Brain pericyte (primary cell): ENCODE data around the gene GMPPB.

ENCODE experiments used
- DNase-seq: peaks from one replicate; pipeline ENCODE4 v3.0.0-alpha.2; 2012; ENCODE audit warnings: low read depth, low spot score

Gene GMPPB

DNA sequence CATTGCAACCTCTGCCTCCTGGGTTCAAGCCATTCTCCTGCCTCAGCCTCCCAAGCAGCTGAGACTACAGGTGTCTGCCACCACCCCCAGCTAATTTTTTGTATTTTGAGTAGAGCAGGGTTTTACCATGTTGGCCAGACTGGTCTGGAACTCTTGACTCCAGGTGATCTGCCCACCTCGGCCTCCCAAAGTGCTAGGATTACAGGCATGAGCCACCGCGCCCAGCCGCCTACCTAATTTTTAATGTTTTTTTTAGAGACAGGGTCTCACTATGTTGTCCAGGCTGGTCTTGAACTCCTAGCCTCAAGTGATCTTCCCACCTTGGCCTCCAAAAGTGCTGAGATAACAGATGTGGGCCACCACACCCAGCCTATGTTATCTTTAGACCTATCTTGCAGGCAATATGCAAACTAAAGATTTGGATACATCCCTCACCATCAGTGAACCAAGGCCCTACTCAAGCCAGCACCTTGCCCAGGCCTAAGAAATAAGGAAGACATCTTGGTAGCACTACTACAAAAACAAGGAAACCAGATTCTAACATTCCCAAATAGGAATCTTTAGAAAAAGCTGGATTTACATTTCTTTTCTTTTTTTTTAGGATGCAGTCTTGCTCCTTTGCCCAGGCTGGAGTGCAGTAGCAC is 6.3 kb upstream of the GMPPB start:
- no peak for DNase-seq

DNA sequence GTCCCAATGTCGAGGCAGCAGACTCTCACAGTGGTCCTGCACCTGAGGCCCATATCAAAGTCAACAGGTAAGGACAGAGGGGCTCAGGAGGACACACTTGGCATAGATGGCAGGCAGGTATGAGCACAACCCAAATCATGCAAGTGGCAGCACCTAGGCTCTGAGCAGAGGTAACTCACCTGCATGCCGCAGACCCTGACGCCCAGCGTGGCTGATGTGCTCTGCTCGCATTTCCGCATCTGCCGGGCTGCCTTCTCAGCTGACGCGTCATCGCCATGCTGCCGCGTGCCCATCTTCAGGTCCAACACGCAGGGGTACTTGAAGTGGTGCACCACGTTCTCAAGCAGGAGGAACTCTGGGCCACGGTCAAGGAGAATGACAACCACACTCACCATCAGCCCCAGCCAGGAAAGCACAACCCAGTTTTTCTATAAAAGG is 4.2 kb upstream of the GMPPB start:
- no peak for DNase-seq

DNA sequence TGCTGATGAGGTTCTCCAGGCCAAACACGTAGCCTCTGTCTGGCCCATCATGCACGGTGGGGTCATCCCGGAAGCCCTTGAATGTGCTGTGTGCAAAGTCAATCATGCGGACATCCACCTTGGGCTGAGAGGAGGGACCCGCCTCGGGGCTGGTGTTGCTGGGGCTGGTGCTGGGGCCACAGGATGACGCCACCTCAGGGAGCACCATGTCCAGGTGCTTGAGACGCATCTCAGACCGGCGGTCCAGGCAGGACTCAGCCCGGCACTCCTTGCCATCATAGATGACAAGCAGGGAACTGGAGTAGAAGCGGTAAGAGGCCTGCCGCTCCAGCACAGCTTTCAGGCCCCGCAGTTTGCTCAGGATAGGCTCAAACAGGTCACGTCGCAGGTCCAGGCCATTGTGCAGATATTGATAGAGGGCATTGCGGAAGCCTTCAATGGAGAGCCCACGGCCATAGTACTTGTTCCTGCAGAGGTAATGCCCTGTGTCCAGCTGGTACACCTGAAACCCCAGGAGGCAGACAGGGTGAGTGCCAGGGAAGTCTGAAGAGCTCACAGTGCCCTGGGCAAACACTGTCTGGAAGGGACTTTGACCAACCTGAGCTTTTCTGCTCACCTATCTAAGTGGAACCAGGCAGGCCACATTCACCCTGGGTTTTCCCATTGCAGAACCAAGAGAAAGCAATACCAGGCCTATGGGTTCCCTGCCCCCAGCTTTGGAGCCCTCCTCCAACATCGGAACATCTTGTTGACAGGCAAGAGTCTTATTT is 3.6 kb upstream of the GMPPB start:
- no peak for DNase-seq

DNA sequence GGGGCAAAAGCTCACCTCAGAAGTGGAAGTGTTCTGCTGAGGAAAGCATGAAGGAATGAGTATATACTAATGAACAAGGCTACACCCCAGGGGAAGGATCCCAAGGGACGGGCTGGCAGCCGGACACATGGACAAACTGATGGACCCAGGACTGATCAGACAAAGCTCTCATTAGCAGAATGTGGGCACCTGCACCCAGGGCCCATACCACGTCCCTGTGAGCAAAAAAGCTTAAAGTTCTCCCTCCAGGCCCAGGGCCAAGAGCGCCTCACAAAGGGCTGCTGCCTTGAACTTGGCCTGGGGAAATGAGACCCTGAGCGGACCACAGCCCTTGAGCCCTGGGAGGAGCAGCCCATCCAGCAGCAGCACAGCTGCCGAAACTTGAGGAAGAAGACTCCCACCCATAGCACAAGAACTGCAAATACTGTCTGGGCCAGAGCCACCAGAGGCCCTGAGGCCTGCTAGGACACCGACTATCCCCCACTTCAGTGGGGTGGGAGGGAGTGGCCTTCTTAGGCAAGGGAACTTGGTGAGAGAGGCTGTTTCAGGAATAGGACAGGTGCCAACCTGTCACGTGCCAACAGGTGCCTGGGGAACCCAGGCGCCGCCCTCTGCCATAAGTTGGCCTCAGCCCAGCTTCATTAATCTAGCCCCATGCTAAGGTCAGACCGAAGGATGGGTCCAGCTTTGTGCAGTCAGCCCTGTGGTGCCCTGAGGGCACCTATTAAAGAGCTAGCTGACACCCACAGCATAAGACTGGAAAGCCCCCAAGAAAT is 2.3 kb upstream of the GMPPB start:
- DNase-seq, result no peak

DNA sequence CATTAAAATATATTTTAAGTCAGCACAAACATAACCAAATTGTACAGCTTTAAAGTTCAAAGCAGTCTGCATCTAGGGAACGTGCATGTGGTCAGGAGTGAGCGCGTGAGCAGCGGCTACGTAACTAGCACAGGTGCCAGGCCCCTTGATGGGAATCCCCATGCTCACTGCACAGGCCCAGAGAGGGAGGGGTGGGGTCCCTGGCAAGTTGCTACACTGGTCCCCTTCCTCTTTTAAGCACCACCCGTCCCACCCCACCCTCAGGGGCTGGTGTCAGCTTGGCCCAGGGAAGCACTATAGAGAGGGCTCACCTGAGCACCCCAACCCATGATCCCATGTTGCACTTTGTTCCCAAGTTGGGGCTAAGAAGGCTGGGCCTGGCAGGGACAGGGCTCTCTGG is 835 bp upstream of the GMPPB start:
- DNase-seq, result no peak

DNA sequence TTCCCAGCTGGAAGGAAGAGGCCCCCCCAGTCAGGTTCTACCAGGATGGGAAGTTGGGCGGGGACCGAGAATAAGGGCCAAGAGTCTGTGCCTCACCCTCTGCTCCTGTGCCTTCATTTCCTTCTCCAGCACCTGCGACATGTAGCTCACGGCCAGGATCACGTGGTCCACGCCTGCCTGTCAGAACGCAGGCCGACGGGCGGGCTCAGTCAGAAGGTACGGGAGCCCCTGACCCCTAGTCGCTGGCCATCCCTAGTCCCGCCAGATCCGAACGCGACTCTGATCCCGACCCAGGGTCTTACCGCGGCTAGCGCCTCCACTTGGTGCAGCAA is 489 bp downstream of the GMPPB start:
- DNase-seq, result no peak

DNA sequence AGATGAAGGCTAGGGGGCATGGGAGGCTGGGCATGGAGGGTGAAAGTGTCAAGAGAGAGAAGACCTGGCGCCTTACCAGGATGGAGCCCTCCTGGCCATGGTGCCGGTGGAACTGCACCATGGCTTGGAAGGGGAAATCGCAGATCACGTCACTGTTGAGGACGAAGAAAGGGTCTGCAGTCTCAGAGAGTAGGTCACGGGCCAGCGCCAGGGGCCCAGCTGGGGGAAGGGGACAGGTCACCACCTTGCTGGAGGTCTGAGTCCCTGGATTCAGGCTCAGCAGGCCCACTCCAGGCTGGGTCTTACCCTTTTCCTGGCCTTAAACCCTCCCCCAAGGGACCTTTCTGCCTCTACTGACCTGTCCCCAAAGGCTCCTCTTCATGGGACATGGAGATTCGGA is 855 bp downstream of the GMPPB start:
- no peak for DNase-seq

DNA sequence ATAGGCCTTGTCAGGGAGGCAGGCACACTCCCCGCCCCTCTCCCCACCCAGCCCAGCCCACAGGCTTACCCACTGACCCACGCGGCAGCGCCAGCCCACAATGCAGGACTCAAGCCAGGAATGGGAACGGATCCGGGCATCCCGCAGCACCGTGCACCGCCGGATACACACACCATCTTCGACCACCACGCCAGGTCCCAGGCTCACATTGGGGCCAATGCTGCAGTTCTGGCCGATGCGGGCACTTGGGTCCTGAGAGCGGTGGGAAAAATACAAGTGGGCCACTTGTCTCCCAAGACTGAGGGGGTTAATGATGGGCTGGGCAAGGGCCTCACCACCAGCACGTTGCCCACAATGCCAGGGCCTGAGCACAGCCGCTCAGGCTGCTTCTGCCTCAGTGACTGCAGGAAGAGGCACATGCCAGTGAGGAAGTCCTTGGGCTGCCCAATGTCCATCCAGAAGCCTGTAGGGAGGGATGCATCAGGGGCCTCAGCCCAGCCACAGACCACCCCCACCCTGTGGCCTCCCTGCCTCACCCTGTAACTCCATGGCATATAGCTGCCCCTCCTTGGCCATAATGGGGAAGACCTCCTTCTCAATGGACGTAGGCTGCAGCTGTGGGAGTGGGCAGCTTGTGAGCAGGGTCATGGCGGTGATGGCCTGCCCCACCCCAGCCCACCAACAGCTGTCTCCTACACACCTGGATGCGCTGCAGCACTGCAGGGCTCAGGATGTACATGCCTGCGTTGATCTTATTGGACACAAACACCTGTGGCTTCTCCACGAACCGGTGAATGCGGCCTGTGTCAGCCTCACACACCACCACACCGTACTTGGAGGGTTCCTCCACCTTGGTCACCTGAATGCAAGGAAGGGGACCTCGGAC is 1.6 kb downstream of the GMPPB start:
- DNase-seq, result no peak

DNA sequence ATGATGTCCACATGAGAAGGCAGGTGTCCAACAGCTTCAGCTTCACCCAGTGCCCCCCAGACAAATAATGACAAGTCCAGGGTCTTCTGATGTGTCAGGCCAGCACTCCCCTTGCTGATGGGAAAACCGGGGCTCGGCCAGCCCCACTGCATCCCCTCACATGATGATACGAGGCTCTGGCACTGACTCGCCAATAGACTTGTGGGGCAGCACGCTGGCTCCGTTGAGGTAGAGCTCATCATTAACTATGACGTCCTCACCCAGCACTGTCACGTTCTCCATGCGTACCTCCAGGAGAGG is 2.2 kb downstream of the GMPPB start:
- DNase-seq, result no peak

DNA sequence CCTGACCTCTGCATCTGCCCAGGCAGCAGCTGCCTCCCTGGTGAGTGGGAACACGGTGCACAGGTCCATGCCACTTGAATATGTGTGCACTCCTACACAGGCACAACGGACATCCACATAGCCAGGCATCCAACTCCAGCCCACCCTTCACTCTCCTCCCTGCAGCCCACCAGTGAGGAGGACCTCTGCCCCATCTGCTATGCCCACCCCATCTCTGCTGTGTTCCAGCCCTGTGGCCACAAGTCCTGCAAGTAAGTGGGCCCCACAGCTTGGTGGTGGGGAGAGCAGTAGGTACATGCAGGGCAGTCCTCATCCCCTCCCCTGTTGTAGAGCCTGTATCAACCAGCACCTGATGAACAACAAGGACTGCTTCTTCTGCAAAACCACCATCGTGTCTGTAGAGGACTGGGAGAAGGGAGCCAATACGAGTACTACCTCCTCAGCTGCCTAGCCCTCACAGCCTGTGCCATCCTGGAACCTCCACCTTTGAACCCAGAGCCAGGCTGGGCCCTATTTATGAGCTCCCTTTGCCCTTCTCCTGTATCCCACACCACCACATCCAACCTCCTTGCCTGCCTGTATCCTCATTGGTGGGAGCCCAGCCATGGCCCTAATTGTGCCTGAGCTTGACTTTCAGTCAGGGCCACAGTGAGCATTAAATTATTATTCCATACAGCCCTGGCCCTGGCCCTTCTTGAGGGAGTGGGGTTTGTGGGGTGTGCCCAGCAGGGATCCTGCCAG is 2.7 kb downstream of the GMPPB start:
- no peak for DNase-seq

DNA sequence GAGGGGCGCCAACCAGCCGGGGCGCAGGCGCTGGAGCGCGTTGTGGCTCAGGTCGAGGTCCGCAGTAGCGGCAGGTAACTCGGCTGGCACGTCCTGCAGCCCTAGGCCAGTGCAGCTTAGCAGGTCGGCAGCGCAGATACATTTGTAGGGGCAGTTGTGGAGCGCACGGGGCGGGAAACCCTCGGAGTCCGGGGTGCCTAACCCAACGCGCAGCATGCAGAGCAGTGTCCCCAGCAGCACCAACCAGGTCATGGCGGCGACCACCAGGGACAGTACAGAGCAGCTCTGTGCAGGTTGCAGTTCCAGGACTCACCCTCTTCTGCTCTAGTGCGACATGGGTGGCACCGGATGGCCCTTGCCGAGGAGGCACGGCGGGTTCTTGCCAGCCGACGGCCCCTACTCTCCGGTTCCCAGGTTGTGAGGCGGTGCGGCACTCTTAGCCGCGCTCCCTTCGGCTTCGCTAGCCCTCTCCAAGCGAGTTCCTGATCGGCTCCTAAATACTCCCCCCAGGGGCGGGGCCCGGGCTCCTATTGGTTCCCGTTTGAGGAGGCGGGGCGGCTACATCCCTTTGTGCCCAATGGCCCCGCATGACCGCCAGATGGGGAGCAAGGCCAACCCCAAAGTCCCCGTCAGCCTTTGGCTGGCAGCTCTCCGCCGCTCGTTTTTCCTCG is 4.4 kb downstream of the GMPPB start, which contains the start of gene AMIGO3:
AMIGO3 (minus strand) TSS at position 471 of the 671 bp plus-strand sequence; CDS start at position 252, 219 bp downstream.
- DNase-seq, result peak; percentile 51

DNA sequence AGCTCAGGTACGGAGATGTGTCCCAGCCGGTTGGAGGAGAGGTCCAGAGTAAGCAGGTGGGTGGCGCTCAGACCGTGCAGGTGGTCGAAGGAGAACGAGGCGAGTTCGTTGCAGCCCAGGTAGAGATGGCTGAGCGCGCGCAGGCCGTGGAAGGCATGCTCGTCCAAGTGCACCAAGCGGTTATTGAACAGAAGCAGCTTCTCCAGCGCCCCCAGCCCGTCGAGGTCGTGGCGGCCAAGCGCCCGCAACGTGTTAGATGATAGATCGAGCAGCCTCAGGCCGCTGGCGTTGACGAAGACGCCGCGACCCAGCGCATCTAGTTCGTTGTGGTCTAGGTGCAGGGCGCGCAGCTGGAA is 4.9 kb downstream of the GMPPB start:
- DNase-seq, result no peak

DNA sequence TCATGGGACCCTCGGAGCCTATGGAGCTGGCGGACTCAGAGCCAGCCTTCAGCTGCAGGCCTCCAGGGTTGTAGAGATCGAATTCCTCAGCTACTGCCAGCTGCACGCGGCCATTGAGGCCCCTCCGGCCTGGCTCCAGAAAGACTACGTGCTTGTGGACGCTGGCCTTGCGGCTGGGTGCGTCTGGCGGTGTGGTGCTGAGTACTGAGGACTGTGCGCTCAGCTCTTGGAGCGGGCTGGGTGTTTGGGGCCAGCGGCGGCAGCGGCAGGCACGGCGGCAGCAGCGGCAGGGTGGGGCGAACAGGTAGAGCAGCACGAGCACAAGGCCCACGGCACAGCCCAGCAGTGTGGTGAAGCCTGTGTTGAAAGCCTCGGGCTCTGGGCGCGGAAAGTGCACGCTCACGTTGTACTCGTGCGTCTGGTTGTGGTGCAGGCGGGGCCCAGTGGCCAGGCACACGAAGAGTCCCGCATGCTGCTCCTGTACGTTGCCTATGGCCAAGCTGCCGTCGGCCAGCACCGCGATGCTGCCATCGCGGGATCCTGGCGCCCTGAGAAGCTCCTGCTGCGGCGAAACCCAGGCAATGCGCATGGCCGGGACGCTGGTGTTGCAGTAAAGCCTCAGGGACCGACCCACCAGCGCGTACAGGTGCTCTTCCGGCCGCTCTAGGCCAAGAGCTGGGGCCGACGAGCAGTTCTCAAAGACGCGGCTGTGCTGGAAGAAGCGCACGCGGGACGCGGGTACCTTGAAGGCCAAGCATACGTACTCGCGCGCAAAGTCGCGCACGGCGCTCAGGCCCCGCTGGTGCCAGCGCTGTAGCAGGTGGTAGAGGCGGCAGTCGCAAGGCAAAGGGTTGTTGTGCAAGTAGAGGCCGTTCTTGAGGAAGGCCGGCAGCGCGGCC is 5.5 kb downstream of the GMPPB start:
- no peak for DNase-seq

DNA sequence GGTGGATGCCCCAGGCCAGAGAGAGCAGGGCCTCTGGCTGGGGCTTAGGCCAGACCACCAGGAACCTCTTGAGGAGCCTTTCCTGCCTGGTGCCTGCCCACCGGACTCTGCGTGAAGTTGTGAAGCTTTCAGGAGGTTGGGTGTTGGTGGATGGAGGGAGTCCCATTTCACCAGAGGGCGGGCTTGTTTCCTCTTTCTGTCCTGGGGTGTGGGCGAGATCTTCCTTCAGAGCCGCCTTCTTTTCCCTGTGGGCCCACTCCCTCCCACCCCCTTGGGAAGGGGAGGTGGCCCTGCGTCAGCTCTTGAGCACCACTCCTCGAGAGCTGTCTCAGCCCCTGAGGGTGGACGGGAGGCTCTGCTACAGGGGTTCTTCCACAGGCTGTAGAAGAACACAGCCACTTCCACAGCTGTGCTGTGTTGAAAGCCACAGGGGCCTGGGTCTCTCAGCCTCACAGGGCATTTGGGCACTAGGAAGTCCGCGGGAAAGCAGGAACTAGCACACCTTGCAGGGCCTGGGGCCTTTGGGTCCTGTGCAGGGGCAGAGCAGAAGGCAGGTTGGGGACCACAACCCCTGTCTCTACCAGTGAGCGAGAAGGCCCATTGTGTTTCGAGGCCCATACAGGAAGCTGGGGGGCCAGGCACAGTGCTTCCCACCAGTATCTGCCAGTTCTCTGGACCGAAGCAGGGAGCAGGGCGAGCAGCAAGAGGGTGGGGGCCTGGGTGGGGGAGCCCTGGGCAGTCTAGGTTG is 6.4 kb downstream of the GMPPB start:
- DNase-seq, result no peak

DNA sequence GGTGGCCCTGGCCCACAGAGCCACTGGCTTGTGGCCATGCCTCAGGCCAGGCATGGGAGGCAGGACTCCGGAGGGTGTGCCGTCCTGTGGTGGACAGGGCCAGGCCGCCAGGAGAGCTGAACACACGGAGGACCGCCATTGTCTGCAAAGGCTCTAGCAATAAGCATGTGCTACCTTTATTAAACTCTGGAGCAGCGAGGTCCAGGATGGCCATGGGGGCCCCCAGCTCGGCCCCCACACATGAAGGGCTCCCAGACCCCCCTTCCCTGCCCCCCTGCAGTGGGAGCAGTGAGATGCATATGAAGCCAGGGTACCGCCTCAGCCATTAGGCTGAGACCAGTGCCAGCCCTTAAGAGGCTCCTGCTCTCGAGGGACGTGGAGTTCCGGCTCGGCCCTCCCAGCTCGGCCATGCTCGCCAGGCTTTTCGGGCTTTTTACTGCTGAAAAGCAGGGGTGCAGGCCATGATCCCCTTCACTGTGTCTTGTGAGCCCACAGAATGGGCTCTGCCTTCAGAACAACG is 7.0 kb downstream of the GMPPB start:
- DNase-seq, result no peak

DNA sequence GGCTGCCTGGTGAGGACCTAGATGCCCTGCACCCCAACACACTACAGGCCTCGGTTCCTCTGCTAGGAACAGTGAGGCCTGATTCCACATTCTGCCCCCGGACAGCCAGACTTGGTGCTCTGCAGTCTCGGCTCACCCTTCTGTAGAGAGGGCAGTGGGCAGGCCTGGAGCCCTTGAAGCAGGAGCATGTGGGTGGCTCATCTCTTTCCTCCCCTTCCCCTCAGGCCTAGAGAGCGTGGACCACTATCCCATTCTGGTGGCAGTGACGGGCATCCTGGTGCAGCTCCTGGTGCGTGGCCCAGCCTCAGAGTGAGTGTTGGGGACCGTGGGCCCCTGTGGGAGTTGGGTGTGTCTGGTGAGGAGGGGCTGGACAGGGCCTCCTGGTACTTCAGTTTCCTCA is 7.6 kb downstream of the GMPPB start:
- no peak for DNase-seq

DNA sequence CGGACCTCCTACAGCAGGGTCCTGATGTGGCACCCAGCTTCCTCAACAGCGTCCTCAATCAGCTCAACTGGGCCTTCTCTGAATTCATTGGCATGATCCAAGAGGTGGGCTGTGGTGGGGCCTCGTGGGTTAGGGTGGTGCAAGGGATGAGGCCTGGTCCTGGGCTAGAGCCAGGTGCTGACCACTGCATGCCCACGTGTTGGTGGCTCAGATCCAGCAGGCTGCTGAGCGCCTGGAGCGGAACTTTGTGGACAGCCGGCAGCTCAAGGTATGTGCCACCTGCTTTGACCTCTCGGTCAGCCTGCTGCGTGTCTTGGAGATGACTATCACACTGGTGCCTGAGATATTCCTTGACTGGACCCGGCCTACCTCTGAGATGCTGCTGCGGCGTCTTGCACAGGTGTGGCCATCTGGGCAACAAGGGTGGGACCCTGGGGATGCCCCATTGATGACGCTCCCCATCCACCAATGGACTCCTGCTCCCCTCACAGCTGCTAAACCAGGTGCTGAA is 8.1 kb downstream of the GMPPB start:
- DNase-seq, result no peak

DNA sequence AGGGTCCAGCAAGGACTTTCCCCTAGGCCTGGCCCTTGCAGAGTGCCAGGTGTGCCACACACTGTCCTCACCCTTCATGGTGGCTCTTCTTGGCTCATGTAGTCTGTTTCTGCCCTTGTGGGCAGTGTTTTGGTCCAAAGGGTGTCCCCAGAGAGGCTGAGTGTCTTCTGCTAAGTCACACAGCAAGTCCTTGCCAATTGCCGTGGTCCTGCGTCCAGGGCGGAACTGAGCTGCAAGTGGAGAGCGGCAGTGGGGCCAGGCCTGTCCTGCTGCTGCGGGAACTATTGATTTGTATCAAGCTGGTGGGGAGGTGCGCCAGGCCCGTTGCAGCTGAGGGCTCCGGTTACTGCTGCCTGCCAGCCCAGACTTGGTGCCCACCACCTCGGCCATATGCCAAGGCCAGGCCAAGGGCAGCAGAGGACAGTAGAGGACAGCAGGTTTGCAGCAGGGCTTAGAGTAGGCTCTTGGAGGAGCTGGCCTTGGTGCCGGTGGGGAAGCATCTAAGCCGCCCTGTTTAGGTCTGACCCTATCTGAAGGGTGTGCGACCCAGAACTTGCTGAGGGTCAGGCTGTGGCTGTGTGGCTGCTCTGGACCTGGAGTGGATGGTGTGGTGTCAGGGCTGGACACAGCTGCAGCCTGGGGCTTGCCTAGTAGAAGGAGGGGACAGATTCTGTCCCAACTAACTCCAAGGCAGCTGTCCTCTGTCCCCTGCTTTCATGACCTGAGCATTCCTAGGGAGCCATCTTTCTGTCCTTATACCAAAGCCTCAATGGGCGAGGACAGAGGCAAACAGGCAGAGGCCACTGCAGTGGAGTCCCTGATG is 8.8 kb downstream of the GMPPB start:
- no peak for DNase-seq
